GM21529 (cell line): Measurements from ENCODE around the gene KAZN.

ENCODE experiments used
- ATAC-seq: cut with Tn5 transposase; IDR thresholded peaks from one replicate; pipeline ENCODE4 v1.9.1; 2021; ENCODE audit not compliant: unreplicated experiment

KAZN gene

GRCh38 chr1:15066191-15066590 lies 467.7 kb downstream of the KAZN start:
- ATAC-seq = no peak

DNA sequence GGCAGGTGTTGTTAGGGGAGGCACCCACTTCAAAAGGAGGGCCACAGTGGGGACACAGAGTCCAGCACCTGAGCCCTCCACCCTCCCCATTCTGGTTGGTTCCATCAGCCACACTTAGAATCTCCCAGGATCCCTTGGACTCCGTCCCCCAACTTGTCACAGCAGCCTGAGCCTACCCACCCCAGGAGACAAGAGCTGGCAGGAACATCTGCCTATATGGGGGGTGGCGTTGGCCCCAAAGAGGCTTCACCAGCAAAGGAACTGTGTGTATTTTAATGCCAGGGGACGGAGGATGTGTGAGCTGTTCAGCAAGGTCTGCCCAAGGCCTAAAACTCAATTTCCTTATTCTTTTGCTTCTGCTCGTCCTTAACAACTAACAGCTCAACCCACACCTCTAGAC lies 468.7 kb downstream of the KAZN start:
- ATAC-seq = no peak

GRCh38 chr1:15068152-15068551 lies 469.7 kb downstream of the KAZN start:
- ATAC-seq = no peak

DNA sequence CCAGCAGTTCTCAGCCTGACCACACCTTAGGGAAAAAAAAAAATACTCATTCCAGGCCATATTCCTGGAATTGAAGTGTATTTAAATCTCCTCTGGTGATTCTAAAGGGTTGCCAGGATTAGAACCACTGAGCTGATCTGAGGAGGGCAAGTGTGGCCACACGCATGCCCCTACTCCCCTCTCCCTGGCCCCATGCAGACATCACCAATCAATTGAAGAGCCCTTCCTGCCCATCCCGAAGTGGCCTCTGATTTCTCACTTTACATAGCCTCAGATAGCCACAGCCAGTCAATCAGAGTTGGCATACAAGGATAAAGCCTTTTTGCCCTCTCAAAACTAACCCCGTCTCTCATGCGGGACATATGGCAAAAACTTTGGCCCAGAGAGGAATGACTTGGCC lies 470.5 kb downstream of the KAZN start:
- no peak for ATAC-seq

GRCh38 chr1:15070145-15070748 lies 471.8 kb downstream of the KAZN start:
- no peak for ATAC-seq

- no peak for ATAC-seq
Observed at GRCh38 chr1:15071936-15072335, 473.5 kb downstream of the KAZN start.

DNA sequence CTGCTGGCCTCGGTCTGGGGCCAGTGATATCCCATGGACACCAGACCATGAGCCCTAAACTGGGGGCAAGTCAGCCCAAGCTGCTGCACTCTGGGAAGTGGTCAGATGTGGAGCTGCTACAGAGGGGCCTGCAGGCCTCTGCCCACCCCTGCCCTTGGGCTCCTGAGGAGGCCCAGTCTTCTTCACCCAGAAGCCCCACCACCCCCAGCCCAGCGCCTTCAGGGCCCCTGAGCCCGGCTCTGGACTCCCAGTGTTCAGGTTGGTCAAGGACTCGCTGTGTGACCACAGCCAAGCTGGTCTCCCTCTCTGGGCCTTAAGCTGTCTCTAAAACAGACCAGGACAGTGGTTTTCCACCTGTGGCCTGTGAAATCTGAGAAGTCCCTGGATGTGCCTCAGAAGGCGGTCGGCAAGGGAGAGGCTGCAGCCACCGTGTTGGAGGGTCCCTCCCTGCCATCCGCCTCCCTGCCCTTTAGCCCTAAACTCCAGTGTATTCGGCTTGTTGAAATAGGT lies 475.4 kb downstream of the KAZN start:
- no peak for ATAC-seq

- no peak for ATAC-seq
Observed at GRCh38 chr1:15075175-15075574, 476.7 kb downstream of the KAZN start.

- ATAC-seq = no peak
Observed at GRCh38 chr1:15075817-15076216, 477.3 kb downstream of the KAZN start.

DNA sequence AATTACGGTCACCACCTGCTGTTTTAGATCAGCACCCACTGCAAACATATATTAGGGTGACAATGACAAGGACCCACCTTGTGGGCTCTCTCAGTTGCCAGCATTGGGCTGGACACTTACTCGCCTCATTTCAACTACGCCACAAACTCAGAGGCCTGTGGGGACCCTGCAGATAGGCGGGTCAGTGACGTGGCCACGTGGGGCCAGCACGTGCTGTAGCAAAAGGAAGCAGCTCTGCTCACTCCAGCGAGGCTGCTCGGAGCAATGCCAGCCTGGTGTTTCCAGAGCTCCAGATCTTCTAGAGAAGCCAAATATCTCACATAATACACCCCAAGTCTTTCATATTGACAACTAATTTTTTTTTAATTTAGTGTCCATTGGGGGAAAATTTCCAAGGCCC lies 478.3 kb downstream of the KAZN start:
- ATAC-seq = no peak

- no peak for ATAC-seq
Observed at GRCh38 chr1:15077384-15077783, 478.9 kb downstream of the KAZN start.

DNA sequence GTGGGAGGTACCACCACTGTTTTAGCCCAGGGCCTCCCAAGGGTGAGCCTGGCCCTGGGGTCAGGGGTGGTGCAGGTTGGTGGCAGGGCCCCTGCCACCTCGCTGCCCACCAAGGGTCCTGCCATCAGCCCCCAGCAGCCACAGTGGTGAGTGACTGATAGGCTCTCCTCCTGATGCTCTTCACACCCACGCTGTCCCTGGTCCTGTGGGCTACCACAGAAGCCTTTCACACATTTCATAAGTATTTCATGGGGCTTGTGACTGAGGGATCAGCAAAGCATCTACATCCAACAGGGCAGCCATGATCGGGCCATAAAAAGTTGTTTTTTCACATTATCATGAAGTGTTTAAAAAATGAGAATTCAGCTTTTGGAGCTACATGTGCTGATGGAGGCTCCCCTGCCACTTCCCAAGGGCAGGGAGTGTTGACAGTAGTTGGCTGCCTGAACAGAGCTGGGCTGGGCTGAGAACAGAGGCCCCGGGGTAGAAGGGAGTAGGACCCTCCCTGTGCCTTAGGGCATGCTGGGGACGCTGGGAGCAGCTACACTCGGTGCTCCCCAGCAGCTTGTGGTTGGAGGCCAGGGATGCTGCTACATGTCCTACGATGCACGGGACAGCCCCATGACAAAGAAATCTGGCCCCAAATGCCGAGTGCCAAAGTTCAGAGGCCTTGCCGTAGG lies 482.0 kb downstream of the KAZN start:
- no peak for ATAC-seq

GRCh38 chr1:15081102-15081501 lies 482.6 kb downstream of the KAZN start:
- no peak for ATAC-seq

- no peak for ATAC-seq
Observed at GRCh38 chr1:15083578-15083977, 485.1 kb downstream of the KAZN start.

- no peak for ATAC-seq
Observed at GRCh38 chr1:15088281-15088971, 489.9 kb downstream of the KAZN start.

GRCh38 chr1:15089258-15089992 lies 490.9 kb downstream of the KAZN start:
- ATAC-seq = no peak

DNA sequence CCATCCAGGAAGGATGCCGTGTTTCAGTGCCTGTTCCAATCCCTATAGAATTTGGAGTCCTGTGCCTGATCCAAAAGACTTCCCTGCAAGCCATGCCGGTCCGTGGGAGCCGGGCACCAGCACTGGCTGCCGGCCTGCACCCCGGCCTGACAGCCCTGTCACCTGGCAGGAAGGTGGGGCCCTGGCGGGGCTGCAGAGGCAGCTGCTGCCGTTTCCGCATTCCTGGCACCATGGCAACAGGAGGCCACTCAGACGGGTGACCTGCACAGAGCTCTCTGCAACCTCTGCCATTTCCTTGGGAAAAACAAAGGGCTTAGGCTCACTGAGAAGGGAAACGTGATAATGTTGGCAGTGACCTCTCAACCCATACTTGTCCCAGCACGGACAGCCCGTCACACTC lies 491.9 kb downstream of the KAZN start:
- no peak for ATAC-seq

DNA sequence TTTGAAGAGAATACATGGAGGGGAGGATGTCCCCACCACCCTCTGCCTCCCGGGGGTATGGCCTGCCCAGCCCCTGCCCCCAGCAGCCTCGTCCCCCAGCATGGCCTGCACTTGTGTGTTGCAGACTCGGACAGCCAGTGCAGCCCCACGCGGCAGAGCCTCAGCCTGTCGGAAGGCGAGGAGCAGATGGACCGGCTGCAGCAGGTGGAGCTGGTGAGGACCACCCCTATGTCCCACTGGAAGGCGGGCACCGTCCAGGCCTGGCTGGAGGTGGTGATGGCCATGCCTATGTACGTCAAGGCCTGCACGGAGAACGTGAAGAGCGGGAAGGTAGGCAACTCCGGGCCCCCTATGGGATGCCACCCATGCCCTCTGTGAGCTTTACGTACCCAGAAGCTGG lies 495.6 kb downstream of the KAZN start:
- no peak for ATAC-seq

DNA sequence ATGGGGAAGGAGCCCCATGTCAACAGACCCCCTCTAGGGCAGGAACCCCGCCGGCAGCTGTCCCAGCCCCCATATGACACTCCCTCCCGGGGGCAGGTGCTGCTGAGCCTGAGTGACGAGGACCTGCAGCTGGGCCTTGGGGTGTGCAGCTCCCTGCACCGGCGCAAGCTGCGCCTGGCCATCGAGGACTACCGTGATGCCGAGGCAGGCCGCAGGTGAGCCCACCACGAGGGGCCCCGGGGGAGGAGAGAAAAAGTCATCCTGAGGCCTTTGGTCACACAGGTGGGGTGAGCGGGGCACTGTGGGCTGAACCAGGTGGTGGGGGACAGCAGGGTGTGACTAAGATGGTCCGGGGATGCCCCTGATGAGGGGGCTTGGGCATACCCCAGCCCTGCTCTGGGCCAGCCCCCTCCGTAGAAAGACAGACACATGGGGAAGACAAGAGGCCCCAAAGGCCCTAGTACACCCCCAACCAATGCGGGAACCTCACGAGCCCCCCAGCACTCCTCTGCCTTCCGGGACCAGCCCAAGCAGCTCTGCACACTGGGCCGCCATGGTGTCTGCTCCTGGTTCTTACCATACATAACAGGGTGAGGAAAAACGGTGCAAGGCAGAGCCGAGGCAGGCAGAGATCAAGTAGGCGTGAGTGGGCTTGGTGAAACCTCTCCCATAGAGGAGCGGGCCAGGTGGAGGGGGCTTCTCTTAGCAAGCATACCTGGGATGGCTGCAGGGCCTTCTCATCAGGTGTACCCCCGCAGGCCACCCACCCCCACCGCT lies 496.4 kb downstream of the KAZN start:
- ATAC-seq = no peak

- ATAC-seq = no peak
Observed at GRCh38 chr1:15095496-15095875, 497.0 kb downstream of the KAZN start.

DNA sequence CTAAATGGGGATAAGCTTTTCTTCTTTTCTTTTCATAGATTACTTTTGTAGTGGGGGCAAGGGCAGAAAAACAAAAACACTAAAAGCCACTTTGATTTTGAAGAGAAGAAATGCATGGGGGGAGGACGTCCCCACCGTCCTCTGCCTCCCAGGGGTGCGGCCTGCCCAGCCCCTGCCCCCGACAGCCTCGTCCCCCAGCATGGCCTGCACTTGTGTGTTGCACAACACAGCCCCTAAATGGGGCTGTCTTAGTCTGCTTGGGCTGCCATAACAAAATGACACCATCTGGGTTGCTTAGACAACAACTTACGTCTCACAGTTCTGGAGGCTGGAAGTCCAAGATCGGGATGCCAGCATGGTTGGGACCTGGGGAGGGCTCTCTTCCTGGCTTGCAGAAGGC lies 497.8 kb downstream of the KAZN start:
- no peak for ATAC-seq
